ENCODE measurements around the gene MAPK8IP3.
"Not testable (repeated sequence)": the region's sequence is repeated elsewhere in the genome, so short reads cannot be mapped to it uniquely, and the experiment has no call there.

Gene MAPK8IP3

GRCh38 chr16:1794908-1795666 lies 89.1 kb downstream of the MAPK8IP3 start:
- Histone ChIP-seq H3K9me2 (replicated peaks; ENCODE audit: insufficient read depth, low read length) (no peaks in the 10 kb centered on the region), H3K79me2 (ENCODE audit: low read length) (no peaks in the 10 kb centered on the region), H4K20me1 (ENCODE audit: insufficient read depth, low read length) (no peaks in the 10 kb centered on the region), H3K27ac (ENCODE audit: low read length) (no peak overlapping the region), H3K9ac (ENCODE audit: low read length) (no peak overlapping the region), H3K4me3 (ENCODE audit: low read length) (no peak overlapping the region), H3K27me3 (replicated peaks; ENCODE audit: insufficient read depth, low read length) (no peaks in the 10 kb centered on the region), H3K4me2 (ENCODE audit: low read depth, low read length) (no peak overlapping the region), H3K4me1 (ENCODE audit: low read length) (no peaks in the 10 kb centered on the region), H3K36me3 (replicated peaks; ENCODE audit: insufficient read depth, low read length) (no peaks in the 10 kb centered on the region), H3F3A (ENCODE audit: insufficient read depth, low read length) (no peaks in the 10 kb centered on the region), H2AFZ (ENCODE audit: low read length) (no peak overlapping the region), H3K9me3 (replicated peaks; ENCODE audit: insufficient read depth, low read length) (no peaks in the 10 kb centered on the region)
- no peak for TF ChIP-seq EZH2 (optimal IDR thresholded peaks at IDR 0.05; ENCODE audit: low read depth, low read length)
- TF ChIP-seq EZH2phosphoT487 (IDR thresholded peaks at IDR 0.05; ENCODE audit: low read length), result no peak
- TF ChIP-seq, protein P1, sequence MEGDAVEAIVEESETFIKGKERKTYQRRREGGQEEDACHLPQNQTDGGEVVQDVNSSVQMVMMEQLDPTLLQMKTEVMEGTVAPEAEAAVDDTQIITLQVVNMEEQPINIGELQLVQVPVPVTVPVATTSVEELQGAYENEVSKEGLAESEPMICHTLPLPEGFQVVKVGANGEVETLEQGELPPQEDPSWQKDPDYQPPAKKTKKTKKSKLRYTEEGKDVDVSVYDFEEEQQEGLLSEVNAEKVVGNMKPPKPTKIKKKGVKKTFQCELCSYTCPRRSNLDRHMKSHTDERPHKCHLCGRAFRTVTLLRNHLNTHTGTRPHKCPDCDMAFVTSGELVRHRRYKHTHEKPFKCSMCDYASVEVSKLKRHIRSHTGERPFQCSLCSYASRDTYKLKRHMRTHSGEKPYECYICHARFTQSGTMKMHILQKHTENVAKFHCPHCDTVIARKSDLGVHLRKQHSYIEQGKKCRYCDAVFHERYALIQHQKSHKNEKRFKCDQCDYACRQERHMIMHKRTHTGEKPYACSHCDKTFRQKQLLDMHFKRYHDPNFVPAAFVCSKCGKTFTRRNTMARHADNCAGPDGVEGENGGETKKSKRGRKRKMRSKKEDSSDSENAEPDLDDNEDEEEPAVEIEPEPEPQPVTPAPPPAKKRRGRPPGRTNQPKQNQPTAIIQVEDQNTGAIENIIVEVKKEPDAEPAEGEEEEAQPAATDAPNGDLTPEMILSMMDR (IDR thresholded peaks at IDR 0.05; ENCODE audit: low read length), result no peak
- no peak for DNase-seq

- H3K79me2 ChIP-seq (ENCODE audit: low read length); H3K4me3 ChIP-seq (ENCODE audit: low read length); H3K27ac ChIP-seq (ENCODE audit: low read length); H4K20me1 ChIP-seq (ENCODE audit: insufficient read depth, low read length); DNase-seq; H3K9me2 ChIP-seq (replicated peaks; ENCODE audit: insufficient read depth, low read length); H3K27me3 ChIP-seq (replicated peaks; ENCODE audit: insufficient read depth, low read length); H3K4me1 ChIP-seq (ENCODE audit: low read length); H2AFZ ChIP-seq (ENCODE audit: low read length); H3F3A ChIP-seq (ENCODE audit: insufficient read depth, low read length); H3K36me3 ChIP-seq (replicated peaks; ENCODE audit: insufficient read depth, low read length); H3K9ac ChIP-seq (ENCODE audit: low read length); H3K9me3 ChIP-seq (replicated peaks; ENCODE audit: insufficient read depth, low read length); H3K4me2 ChIP-seq (ENCODE audit: low read depth, low read length): not testable (repeated sequence)
These were observed 93.3 kb downstream of the MAPK8IP3 start for GRCh38 chr16:1799263-1799662.

GRCh38 chr16:1800701-1801100 lies 94.7 kb downstream of the MAPK8IP3 start:
- Histone ChIP-seq H2AFZ (ENCODE audit: low read length) (no peak overlapping the region), H3K9me2 (replicated peaks; ENCODE audit: insufficient read depth, low read length) (no peaks in the 10 kb centered on the region), H3K27me3 (replicated peaks; ENCODE audit: insufficient read depth, low read length) (no peaks in the 10 kb centered on the region), H3K9ac (ENCODE audit: low read length) (no peak overlapping the region), H3K79me2 (ENCODE audit: low read length) (no peaks in the 10 kb centered on the region), H3F3A (ENCODE audit: insufficient read depth, low read length) (no peaks in the 10 kb centered on the region), H3K4me3 (ENCODE audit: low read length) (no peak overlapping the region), H3K36me3 (replicated peaks; ENCODE audit: insufficient read depth, low read length) (no peaks in the 10 kb centered on the region), H3K27ac (ENCODE audit: low read length) (no peak overlapping the region), H4K20me1 (ENCODE audit: insufficient read depth, low read length) (no peaks in the 10 kb centered on the region), H3K4me1 (ENCODE audit: low read length) (no peaks in the 10 kb centered on the region), H3K4me2 (ENCODE audit: low read depth, low read length) (no peak overlapping the region), H3K9me3 (replicated peaks; ENCODE audit: insufficient read depth, low read length) (no peaks in the 10 kb centered on the region)
- no peak for DNase-seq
- TF ChIP-seq EZH2 (optimal IDR thresholded peaks at IDR 0.05; ENCODE audit: low read depth, low read length) (no peak), EZH2phosphoT487 (IDR thresholded peaks at IDR 0.05; ENCODE audit: low read length) (no peak)
- TF ChIP-seq, protein P1 (IDR thresholded peaks at IDR 0.05; ENCODE audit: low read length), result no peak

DNA sequence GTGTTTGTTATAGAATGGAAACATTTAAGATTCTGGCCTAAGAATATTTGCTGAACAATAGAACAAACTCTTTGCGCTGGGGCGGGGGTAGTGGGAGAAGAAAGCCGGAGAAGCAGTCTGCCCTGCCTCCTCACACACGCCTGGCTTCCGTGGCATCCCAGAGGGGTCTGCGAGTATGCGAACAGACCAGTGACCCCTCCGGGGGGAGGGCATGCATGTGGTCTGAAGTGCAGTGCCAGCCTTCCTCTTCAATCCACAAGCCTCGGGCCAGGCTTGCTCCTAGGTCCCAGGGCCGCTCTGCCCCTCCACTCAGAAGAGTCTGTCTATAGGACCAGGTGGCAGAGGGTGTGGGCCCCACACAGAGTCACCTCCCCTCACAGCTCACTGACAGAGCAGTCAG lies 101.6 kb downstream of the MAPK8IP3 start:
- H3K4me3 ChIP-seq (ENCODE audit: low read length), result no peak overlapping the region
- H3K9ac ChIP-seq (ENCODE audit: low read length), result no peak overlapping the region
- no peaks in the 10 kb centered on the region for H4K20me1 ChIP-seq (ENCODE audit: insufficient read depth, low read length)
- H3K4me1 ChIP-seq (ENCODE audit: low read length), result no peaks in the 10 kb centered on the region
- no peaks in the 10 kb centered on the region for H3K79me2 ChIP-seq (ENCODE audit: low read length)
- TF ChIP-seq EZH2phosphoT487 (IDR thresholded peaks at IDR 0.05; ENCODE audit: low read length) (no peak), EZH2 (optimal IDR thresholded peaks at IDR 0.05; ENCODE audit: low read depth, low read length) (no peak)
- TF ChIP-seq, protein P1 (IDR thresholded peaks at IDR 0.05; ENCODE audit: low read length), result no peak
- H3K4me2 ChIP-seq (ENCODE audit: low read depth, low read length), result no peak overlapping the region
- no peak for DNase-seq
- no peaks in the 10 kb centered on the region for H3K27me3 ChIP-seq (replicated peaks; ENCODE audit: insufficient read depth, low read length)
- H3F3A ChIP-seq (ENCODE audit: insufficient read depth, low read length), result no peaks in the 10 kb centered on the region
- H3K9me3 ChIP-seq (replicated peaks; ENCODE audit: insufficient read depth, low read length), result no peaks in the 10 kb centered on the region
- H3K27ac ChIP-seq (ENCODE audit: low read length), result no peak overlapping the region
- no peak overlapping the region for H2AFZ ChIP-seq (ENCODE audit: low read length)
- H3K36me3 ChIP-seq (replicated peaks; ENCODE audit: insufficient read depth, low read length), result no peaks in the 10 kb centered on the region
- H3K9me2 ChIP-seq (replicated peaks; ENCODE audit: insufficient read depth, low read length), result no peaks in the 10 kb centered on the region
